IPS-18a (cell line): ENCODE results near the gene C3.

Experiments used
- H3K27ac ChIP-seq: one replicate; pipeline ENCODE4 v1.5.1; 2013; ENCODE audit warnings: low read length
- H3K27me3 ChIP-seq: one replicate; pipeline ENCODE4 v1.6.1; 2013; ENCODE audit warnings: mild to moderate bottlenecking, low read length; ENCODE audit not compliant: control insufficient read depth, insufficient read depth
- H3K36me3 ChIP-seq: one replicate; pipeline ENCODE4 v1.6.1; 2013; ENCODE audit warnings: low read depth, low read length; ENCODE audit not compliant: control insufficient read depth
- H3K4me1 ChIP-seq: one replicate; pipeline ENCODE4 v1.6.1; 2013; ENCODE audit warnings: low read depth, low read length; ENCODE audit not compliant: control insufficient read depth
- H3K4me3 ChIP-seq: one replicate; pipeline ENCODE4 v1.5.1; 2013; ENCODE audit warnings: low read length
- H3K9ac ChIP-seq: one replicate; pipeline ENCODE4 v1.6.1; 2013; ENCODE audit warnings: mild to moderate bottlenecking, low read length, moderate library complexity
- H3K9me3 ChIP-seq: one replicate; pipeline ENCODE4 v1.6.1; 2013; ENCODE audit warnings: low read depth, low read length; ENCODE audit not compliant: control insufficient read depth

C3 gene

GRCh38 chr19:6735181-6735911 lies 14.9 kb upstream of the C3 start:
- no peaks in the 10 kb centered on the region for H3K9me3 ChIP-seq
- H3K27ac ChIP-seq = no peak overlapping the region
- H3K4me1 ChIP-seq = peaks cover 33% of the 10 kb centered on the region
- peak overlapping the region; percentile 71 for H3K4me3 ChIP-seq
- no peaks in the 10 kb centered on the region for H3K36me3 ChIP-seq
- peak overlapping the region; percentile 62 for H3K9ac ChIP-seq
- H3K27me3 ChIP-seq = no peaks in the 10 kb centered on the region

- no peak overlapping the region for H3K27ac ChIP-seq
- no peak overlapping the region for H3K4me3 ChIP-seq
- H3K27me3 ChIP-seq = no peaks in the 10 kb centered on the region
- no peaks in the 10 kb centered on the region for H3K9me3 ChIP-seq
- H3K9ac ChIP-seq = no peak overlapping the region
- H3K4me1 ChIP-seq = peaks cover 36% of the 10 kb centered on the region
- no peaks in the 10 kb centered on the region for H3K36me3 ChIP-seq
These were observed 13.7 kb upstream of the C3 start for GRCh38 chr19:6734096-6734696.

- no peaks in the 10 kb centered on the region for H3K9me3 ChIP-seq
- H3K9ac ChIP-seq = no peak overlapping the region
- H3K4me1 ChIP-seq = peaks cover 29% of the 10 kb centered on the region
- H3K27ac ChIP-seq = no peak overlapping the region
- no peak overlapping the region for H3K4me3 ChIP-seq
- no peaks in the 10 kb centered on the region for H3K27me3 ChIP-seq
- no peaks in the 10 kb centered on the region for H3K36me3 ChIP-seq
These were observed 13.1 kb upstream of the C3 start for GRCh38 chr19:6733338-6734095.

GRCh38 chr19:6732803-6733337 lies 12.4 kb upstream of the C3 start:
- no peaks in the 10 kb centered on the region for H3K9me3 ChIP-seq
- peaks cover 22% of the 10 kb centered on the region for H3K4me1 ChIP-seq
- H3K4me3 ChIP-seq = no peak overlapping the region
- no peak overlapping the region for H3K27ac ChIP-seq
- H3K27me3 ChIP-seq = no peaks in the 10 kb centered on the region
- no peaks in the 10 kb centered on the region for H3K36me3 ChIP-seq
- no peak overlapping the region for H3K9ac ChIP-seq

GRCh38 chr19:6731822-6732221 lies 11.4 kb upstream of the C3 start:
- Histone ChIP-seq H3K36me3 (no peaks in the 10 kb centered on the region), H3K27ac (no peak overlapping the region), H3K4me1 (peaks cover 22% of the 10 kb centered on the region)

GRCh38 chr19:6730941-6731670 lies 10.7 kb upstream of the C3 start:
- no peaks in the 10 kb centered on the region for H3K9me3 ChIP-seq
- no peak overlapping the region for H3K27ac ChIP-seq
- no peaks in the 10 kb centered on the region for H3K27me3 ChIP-seq
- H3K4me1 ChIP-seq = peaks cover 15% of the 10 kb centered on the region
- no peaks in the 10 kb centered on the region for H3K36me3 ChIP-seq
- H3K9ac ChIP-seq = no peak overlapping the region
- H3K4me3 ChIP-seq = no peak overlapping the region

More at GRCh38 chr19:6731822-6732221, 11.4 kb upstream of the C3 start:
- H3K27me3 ChIP-seq = no peaks in the 10 kb centered on the region
- H3K9ac ChIP-seq = no peak overlapping the region
- H3K4me3 ChIP-seq = no peak overlapping the region
- no peaks in the 10 kb centered on the region for H3K9me3 ChIP-seq

GRCh38 chr19:6730153-6730804 lies 9.8 kb upstream of the C3 start:
- Histone ChIP-seq H3K9me3 (no peaks in the 10 kb centered on the region), H3K27ac (no peak overlapping the region), H3K27me3 (no peaks in the 10 kb centered on the region), H3K4me1 (peaks cover 7% of the 10 kb centered on the region), H3K36me3 (no peaks in the 10 kb centered on the region), H3K4me3 (no peak overlapping the region), H3K9ac (no peak overlapping the region)

GRCh38 chr19:6729573-6730152 lies 9.2 kb upstream of the C3 start:
- Histone ChIP-seq H3K4me3 (no peak overlapping the region), H3K27ac (no peak overlapping the region), H3K4me1 (peaks cover 3% of the 10 kb centered on the region), H3K9me3 (no peaks in the 10 kb centered on the region), H3K36me3 (no peaks in the 10 kb centered on the region), H3K27me3 (no peaks in the 10 kb centered on the region), H3K9ac (no peak overlapping the region)

GRCh38 chr19:6728346-6728745 lies 7.9 kb upstream of the C3 start:
- no peaks in the 10 kb centered on the region for H3K9me3 ChIP-seq
- H3K36me3 ChIP-seq = no peaks in the 10 kb centered on the region
- H3K27ac ChIP-seq = no peak overlapping the region
- H3K4me1 ChIP-seq = peaks cover 3% of the 10 kb centered on the region
- H3K9ac ChIP-seq = no peak overlapping the region
- H3K4me3 ChIP-seq = no peak overlapping the region
- H3K27me3 ChIP-seq = no peaks in the 10 kb centered on the region

- no peak overlapping the region for H3K4me3 ChIP-seq
- H3K36me3 ChIP-seq = no peaks in the 10 kb centered on the region
- H3K27ac ChIP-seq = no peak overlapping the region
- H3K4me1 ChIP-seq = peaks cover 3% of the 10 kb centered on the region
- H3K9me3 ChIP-seq = no peaks in the 10 kb centered on the region
- no peak overlapping the region for H3K9ac ChIP-seq
- no peaks in the 10 kb centered on the region for H3K27me3 ChIP-seq
These were observed 5.2 kb upstream of the C3 start for GRCh38 chr19:6725513-6726231.
